ENCODE data around the gene CHCHD3.

GRCh38 chr7:133059263-133059662 lies 22.6 kb downstream of the CHCHD3 start:
- TF ChIP-seq CTCF (conservative IDR thresholded peaks at IDR 0.05 in 1 of 2, IDR thresholded peaks at IDR 0.05 in 1 of 2; ENCODE audit: extremely low read depth in 1 of 2, insufficient read depth in 1 of 2, low read depth in 1 of 2, low read length in 2 of 2), result no peak
- no peak for TF ChIP-seq EZH2 (IDR thresholded peaks at IDR 0.05; ENCODE audit: borderline replicate concordance, low read length)
